Adrenal gland (tissue), 5 donors: ENCODE data around the gene NSMCE1.

Source experiments
- POLR2A ChIP-seq, 2 donors: fragments of 450-650 bp; IDR thresholded peaks; one replicate each; pipeline ENCODE4 v1.6.1; 2017; ENCODE audit warnings: antibody characterized with exemption in 2 of 2, mild to moderate bottlenecking in 2 of 2, moderate library complexity in 1 of 2
- TF ChIP-seq, protein P1 (sequence below), 6 experiments: fragments of 450-650 bp in 4 of 6; fragments of 200-600 bp in 2 of 6; sonication (generic) in 1 of 6; IDR thresholded peaks; 1 replicate in 5 of 6; 2 replicates in 1 of 6; pipeline versions ENCODE4 v1.5.1 to v1.8.0; 2016 to 2021; ENCODE audit warnings: antibody characterized with exemption in 6 of 6, mild to moderate bottlenecking in 2 of 6, moderate library complexity in 1 of 6
- donor health status: DM: no; HTN: no; CAD: no.

- TF ChIP-seq POLR2A (IDR thresholded peaks at IDR 0.05), result no peak
- TF ChIP-seq, protein P1, sequence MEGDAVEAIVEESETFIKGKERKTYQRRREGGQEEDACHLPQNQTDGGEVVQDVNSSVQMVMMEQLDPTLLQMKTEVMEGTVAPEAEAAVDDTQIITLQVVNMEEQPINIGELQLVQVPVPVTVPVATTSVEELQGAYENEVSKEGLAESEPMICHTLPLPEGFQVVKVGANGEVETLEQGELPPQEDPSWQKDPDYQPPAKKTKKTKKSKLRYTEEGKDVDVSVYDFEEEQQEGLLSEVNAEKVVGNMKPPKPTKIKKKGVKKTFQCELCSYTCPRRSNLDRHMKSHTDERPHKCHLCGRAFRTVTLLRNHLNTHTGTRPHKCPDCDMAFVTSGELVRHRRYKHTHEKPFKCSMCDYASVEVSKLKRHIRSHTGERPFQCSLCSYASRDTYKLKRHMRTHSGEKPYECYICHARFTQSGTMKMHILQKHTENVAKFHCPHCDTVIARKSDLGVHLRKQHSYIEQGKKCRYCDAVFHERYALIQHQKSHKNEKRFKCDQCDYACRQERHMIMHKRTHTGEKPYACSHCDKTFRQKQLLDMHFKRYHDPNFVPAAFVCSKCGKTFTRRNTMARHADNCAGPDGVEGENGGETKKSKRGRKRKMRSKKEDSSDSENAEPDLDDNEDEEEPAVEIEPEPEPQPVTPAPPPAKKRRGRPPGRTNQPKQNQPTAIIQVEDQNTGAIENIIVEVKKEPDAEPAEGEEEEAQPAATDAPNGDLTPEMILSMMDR (IDR thresholded peaks at IDR 0.05), result no peak
Measured at GRCh38 chr16:27190316-27190871, 78.2 kb downstream of the NSMCE1 start.
